H9 (cell line): ENCODE data around the gene WFS1. TPM values are rescaled to one million over a fixed set of nuclear protein-coding genes. Genes with fewer than 3 reads are reported as not detected.

Experiments
- DNase-seq: peaks from one replicate; pipeline ENCODE4 v3.0.0-alpha.2; 2017
- H2AFZ ChIP-seq: one replicate; pipeline ENCODE4 v1.6.1; 2013; ENCODE audit warnings: mild to moderate bottlenecking, low read length, control low read depth, moderate library complexity
- H2AK5ac ChIP-seq: 2 replicates; pipeline ENCODE4 v1.6.1; 2013; ENCODE audit warnings: low read length, control low read depth, mixed read lengths; ENCODE audit not compliant: insufficient read length
- H2BK120ac ChIP-seq: one replicate; pipeline ENCODE4 v1.6.1; 2013; ENCODE audit warnings: low read depth, mild to moderate bottlenecking, low read length, control low read depth, inconsistent platforms; ENCODE audit not compliant: poor library complexity, severe bottlenecking
- H2BK12ac ChIP-seq: 2 replicates; pipeline ENCODE4 v1.6.1; 2013; ENCODE audit warnings: low read length, control low read depth, mixed read lengths, low read depth; ENCODE audit not compliant: insufficient read length
- H2BK15ac ChIP-seq: 2 replicates; pipeline ENCODE4 v1.6.1; 2013; ENCODE audit warnings: low read depth, low read length, control low read depth
- H2BK20ac ChIP-seq: one replicate; pipeline ENCODE4 v1.6.1; 2013; ENCODE audit warnings: low read depth, mild to moderate bottlenecking, low read length, control low read depth, inconsistent platforms; ENCODE audit not compliant: poor library complexity, severe bottlenecking
- H2BK5ac ChIP-seq: 2 replicates; pipeline ENCODE4 v1.6.1; 2013; ENCODE audit warnings: low read length, control low read depth, mixed read lengths; ENCODE audit not compliant: insufficient read length
- H3K14ac ChIP-seq: 2 replicates; pipeline ENCODE4 v1.6.1; 2013; ENCODE audit warnings: low read length, control low read depth; ENCODE audit not compliant: insufficient read depth
- H3K18ac ChIP-seq: 2 replicates; pipeline ENCODE4 v1.6.1; 2013; ENCODE audit warnings: low read depth, mild to moderate bottlenecking, mixed read lengths, low read length, control low read depth; ENCODE audit not compliant: insufficient read length
- H3K23ac ChIP-seq: 2 replicates; pipeline ENCODE4 v1.6.1; 2013; ENCODE audit warnings: low read length, control low read depth, mixed read lengths, low read depth; ENCODE audit not compliant: insufficient read length
- H3K23me2 ChIP-seq: 2 replicates; pipeline ENCODE4 v1.6.1; 2013; ENCODE audit warnings: low read depth, mild to moderate bottlenecking, mixed read lengths, low read length, control low read depth; ENCODE audit not compliant: insufficient read length, poor library complexity, severe bottlenecking
- H3K27ac ChIP-seq: 2 replicates; pipeline ENCODE4 v1.5.1; 2013; ENCODE audit warnings: low read length, control low read depth, mixed read lengths, low read depth; ENCODE audit not compliant: insufficient read length
- H3K27me3 ChIP-seq: 2 replicates; pipeline ENCODE4 v1.6.1; 2013; ENCODE audit warnings: low read length, control low read depth, inconsistent platforms; ENCODE audit not compliant: insufficient read depth
- H3K4ac ChIP-seq: 2 replicates; pipeline ENCODE4 v1.6.1; 2013; ENCODE audit warnings: low read depth, mild to moderate bottlenecking, control low read depth, inconsistent platforms, low read length, moderate library complexity
- H3K4me1 ChIP-seq: 2 replicates; pipeline ENCODE4 v1.6.1; 2013; ENCODE audit warnings: low read length, control low read depth, inconsistent platforms; ENCODE audit not compliant: insufficient read depth
- H3K4me2 ChIP-seq: 2 replicates; pipeline ENCODE4 v1.6.1; 2013; ENCODE audit warnings: low read length, control low read depth, mixed read lengths; ENCODE audit not compliant: insufficient read length, insufficient read depth
- H3K56ac ChIP-seq: 2 replicates; pipeline ENCODE4 v1.6.1; 2013; ENCODE audit warnings: low read depth, mild to moderate bottlenecking, mixed read lengths, low read length, control low read depth; ENCODE audit not compliant: insufficient read length
- H3K79me1 ChIP-seq: 2 replicates; pipeline ENCODE4 v1.6.1; 2013; ENCODE audit warnings: low read depth, mild to moderate bottlenecking, moderate library complexity, low read length, control low read depth, inconsistent platforms; ENCODE audit not compliant: insufficient read depth, poor library complexity, severe bottlenecking
- H3K79me2 ChIP-seq: 2 replicates; pipeline ENCODE4 v1.6.1; 2013; ENCODE audit warnings: low read length, control low read depth, inconsistent platforms; ENCODE audit not compliant: insufficient read depth
- H3K9ac ChIP-seq: 2 replicates; pipeline ENCODE4 v1.6.1; 2013; ENCODE audit warnings: low read length, control low read depth, mixed read lengths; ENCODE audit not compliant: insufficient read length; ENCODE audit errors: extremely low read depth
- H3K9me3 ChIP-seq: one replicate; pipeline ENCODE4 v1.6.1; 2013; ENCODE audit warnings: low read depth, low read length, inconsistent platforms; ENCODE audit not compliant: control insufficient read depth
- H3T11ph ChIP-seq: one replicate; pipeline ENCODE4 v1.6.1; 2013; ENCODE audit warnings: mild to moderate bottlenecking, low read length, control low read depth, inconsistent platforms
- H4K20me1 ChIP-seq: one replicate; pipeline ENCODE4 v1.6.1; 2013; ENCODE audit not compliant: control insufficient read depth, insufficient read length, insufficient read depth
- H4K5ac ChIP-seq: 2 replicates; pipeline ENCODE4 v1.6.1; 2013; ENCODE audit warnings: low read depth, mild to moderate bottlenecking, mixed read lengths, low read length, control low read depth; ENCODE audit not compliant: insufficient read length
- H4K8ac ChIP-seq: replicated peaks from 2 replicates; pipeline ENCODE4 v1.6.1; 2013; ENCODE audit warnings: low read length, control low read depth, mixed read lengths, low read depth; ENCODE audit not compliant: insufficient read length
- H4K91ac ChIP-seq: 2 replicates; pipeline ENCODE4 v1.6.1; 2013; ENCODE audit warnings: low read depth, mild to moderate bottlenecking, moderate library complexity, mixed read lengths, low read length, control low read depth; ENCODE audit not compliant: insufficient read length
- H3K27ac Mint-ChIP-seq, 3 experiments: 2 replicates in 2 of 3; 3 replicates in 1 of 3; pipeline ENCODE4 v1.8.0; 2020 to 2021; ENCODE audit warnings: mixed read lengths in 3 of 3, mild to moderate bottlenecking in 1 of 3, moderate library complexity in 1 of 3
- H3K27me3 Mint-ChIP-seq: 2 replicates; pipeline ENCODE4 v1.8.0; 2021; ENCODE audit warnings: low read depth, mild to moderate bottlenecking, moderate library complexity, mixed read lengths
- H3K36me3 Mint-ChIP-seq, 3 experiments: 2 replicates in 2 of 3; 3 replicates in 1 of 3; pipeline ENCODE4 v1.8.0; 2020 to 2021; ENCODE audit warnings: low read depth in 3 of 3, mixed read lengths in 3 of 3; ENCODE audit not compliant: insufficient read depth in 1 of 3
- H3K4me1 Mint-ChIP-seq, 2 experiments: 2 replicates each; pipeline ENCODE4 v1.8.0; 2020; ENCODE audit warnings: mixed read lengths in 2 of 2
- H3K4me3 Mint-ChIP-seq, 2 experiments: 2 replicates in 1 of 2; 3 replicates in 1 of 2; pipeline ENCODE4 v1.8.0; 2020 to 2021; ENCODE audit warnings: mild to moderate bottlenecking in 2 of 2, mixed read lengths in 2 of 2, moderate library complexity in 1 of 2
- H3K9me3 Mint-ChIP-seq, 2 experiments: 2 replicates in 1 of 2; 3 replicates in 1 of 2; pipeline ENCODE4 v1.8.0; 2020; ENCODE audit warnings: mild to moderate bottlenecking in 2 of 2, mixed read lengths in 2 of 2, moderate library complexity in 1 of 2
- WGBS: extraction: QIAGEN DNeasy Blood & Tissue Kit; methylation state at CpG from one replicate; pipeline ENCODE4 v1.1.7; 2013; ENCODE audit warnings: missing lambda C conversion rate, low lambda C conversion rate, mixed read lengths; ENCODE audit not compliant: insufficient read length; ENCODE audit errors: extremely low coverage; 5-methylcytosine and 5-hydroxymethylcytosine counted together
- total RNA-seq: library from RNA; stranded (reverse); gene quantifications from 2 replicates; pipeline ENCODE4 v1.2.1, GENCODE V29; 2021
- TF ChIP-seq, protein P1 (sequence below): fragments of 200-600 bp; sonication (generic); conservative IDR thresholded peaks from 3 replicates; pipeline ENCODE4 v1.8.0; 2021; ENCODE audit warnings: antibody characterized with exemption, mild to moderate bottlenecking

The WFS1 gene
- total RNA-seq, 1 experiment from 2014 or later: 18.9 TPM

DNA sequence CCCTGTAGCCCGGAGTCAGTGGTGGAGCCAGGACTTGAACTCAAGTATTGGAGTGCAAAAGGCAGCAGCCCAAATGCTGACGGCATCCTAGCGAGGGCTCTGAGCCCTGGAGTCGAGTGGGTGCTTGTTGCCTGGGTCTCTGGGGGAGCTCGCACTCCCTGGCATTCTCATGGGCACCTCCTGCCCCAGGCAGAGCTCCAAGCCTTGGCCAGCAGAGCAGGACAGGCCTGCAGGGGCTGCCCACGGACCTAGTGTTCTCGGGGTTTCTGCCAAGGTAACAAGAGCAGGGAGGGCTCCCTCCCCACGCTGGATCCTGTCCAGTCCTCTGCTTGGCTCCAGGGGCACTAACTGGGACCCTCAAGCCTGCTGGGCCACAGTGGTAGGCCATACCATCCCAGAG is 17.6 kb upstream of the WFS1 start:
- Histone ChIP-seq H3K79me2 (no peaks in the 10 kb centered on the region), H3K23me2 (no peaks in the 10 kb centered on the region), H2BK15ac (no peak overlapping the region), H2AFZ (no peak overlapping the region), H3K9me3 (no peaks in the 10 kb centered on the region), H4K8ac (no peak overlapping the region), H3K4me1 (no peaks in the 10 kb centered on the region), H3K18ac (no peak overlapping the region), H2BK20ac (no peak overlapping the region), H2BK12ac (no peak overlapping the region), H3K23ac (no peak overlapping the region), H2AK5ac (no peak overlapping the region), H3K27ac (no peak overlapping the region), H3K56ac (no peak overlapping the region), H2BK120ac (no peak overlapping the region), H3K14ac (no peak overlapping the region), H3K4me2 (no peak overlapping the region), H4K5ac (no peak overlapping the region), H3K79me1 (no peaks in the 10 kb centered on the region), H3K9ac (no peak overlapping the region), H4K91ac (no peak overlapping the region), H4K20me1 (no peaks in the 10 kb centered on the region), H3K27me3 (no peaks in the 10 kb centered on the region), H3T11ph (no peak overlapping the region), H2BK5ac (no peak overlapping the region), H3K4ac (no peak overlapping the region)
- no CpG with 5 or more reads among the region's 8 CpGs for WGBS
- no peak overlapping the region for H3K27ac Mint-ChIP-seq
- peaks cover 17 to 19% of the 10 kb centered on the region in 2 experiments for H3K4me1 Mint-ChIP-seq
- H3K27me3 Mint-ChIP-seq: peaks cover 3% of the 10 kb centered on the region
- H3K36me3 Mint-ChIP-seq: no peaks in the 10 kb centered on the region; a peak in 1 of 7 replicates
- H3K4me3 Mint-ChIP-seq: no peak overlapping the region
- no peaks in the 10 kb centered on the region for H3K9me3 Mint-ChIP-seq
- DNase-seq: no peak
- TF ChIP-seq, protein P1, sequence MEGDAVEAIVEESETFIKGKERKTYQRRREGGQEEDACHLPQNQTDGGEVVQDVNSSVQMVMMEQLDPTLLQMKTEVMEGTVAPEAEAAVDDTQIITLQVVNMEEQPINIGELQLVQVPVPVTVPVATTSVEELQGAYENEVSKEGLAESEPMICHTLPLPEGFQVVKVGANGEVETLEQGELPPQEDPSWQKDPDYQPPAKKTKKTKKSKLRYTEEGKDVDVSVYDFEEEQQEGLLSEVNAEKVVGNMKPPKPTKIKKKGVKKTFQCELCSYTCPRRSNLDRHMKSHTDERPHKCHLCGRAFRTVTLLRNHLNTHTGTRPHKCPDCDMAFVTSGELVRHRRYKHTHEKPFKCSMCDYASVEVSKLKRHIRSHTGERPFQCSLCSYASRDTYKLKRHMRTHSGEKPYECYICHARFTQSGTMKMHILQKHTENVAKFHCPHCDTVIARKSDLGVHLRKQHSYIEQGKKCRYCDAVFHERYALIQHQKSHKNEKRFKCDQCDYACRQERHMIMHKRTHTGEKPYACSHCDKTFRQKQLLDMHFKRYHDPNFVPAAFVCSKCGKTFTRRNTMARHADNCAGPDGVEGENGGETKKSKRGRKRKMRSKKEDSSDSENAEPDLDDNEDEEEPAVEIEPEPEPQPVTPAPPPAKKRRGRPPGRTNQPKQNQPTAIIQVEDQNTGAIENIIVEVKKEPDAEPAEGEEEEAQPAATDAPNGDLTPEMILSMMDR: no peak
